Neural progenitor cell (in vitro differentiated cells): ENCODE measurements around the gene THSD4. TPM values are rescaled to one million over a fixed set of nuclear protein-coding genes. Genes with fewer than 3 reads are reported as not detected.

Experiments
- DNase-seq: peaks from one replicate; pipeline ENCODE4 v3.0.0-alpha.2; 2016; ENCODE audit warnings: low spot score
- H2AFZ ChIP-seq: fragments of 200-600 bp; sonication (generic); replicated peaks from 2 replicates; pipeline ENCODE4 v1.6.1; 2016; ENCODE audit warnings: antibody characterized with exemption
- H3F3A ChIP-seq: fragments of 200-600 bp; sonication (generic); 2 replicates; pipeline ENCODE4 v1.6.1; 2016; ENCODE audit warnings: antibody characterized with exemption, low read depth
- H3K27ac ChIP-seq: fragments of 200-600 bp; sonication (generic); 2 replicates; pipeline ENCODE4 v1.5.1; 2016; ENCODE audit warnings: mild to moderate bottlenecking
- H3K27me3 ChIP-seq: fragments of 200-600 bp; sonication (generic); 2 replicates; pipeline ENCODE4 v1.6.1; 2016; ENCODE audit warnings: mild to moderate bottlenecking, moderate library complexity
- H3K36me3 ChIP-seq: fragments of 200-600 bp; sonication (generic); 2 replicates; pipeline ENCODE4 v1.5.1; 2016
- H3K4me1 ChIP-seq: fragments of 200-600 bp; sonication (generic); 2 replicates; pipeline ENCODE4 v1.6.1; 2016; ENCODE audit warnings: mixed run types
- H3K4me2 ChIP-seq: fragments of 200-600 bp; sonication (generic); 2 replicates; pipeline ENCODE4 v1.6.1; 2016
- H3K4me3 ChIP-seq: fragments of 200-600 bp; sonication (generic); 2 replicates; pipeline ENCODE4 v1.5.1; 2016
- H3K79me2 ChIP-seq: fragments of 200-600 bp; sonication (generic); 2 replicates; pipeline ENCODE4 v1.6.1; 2016; ENCODE audit warnings: low read depth
- H3K9ac ChIP-seq: fragments of 200-600 bp; sonication (generic); 2 replicates; pipeline ENCODE4 v1.6.1; 2016
- H3K9me3 ChIP-seq: fragments of 200-600 bp; sonication (generic); 2 replicates; pipeline ENCODE4 v1.5.1; 2016; ENCODE audit warnings: low read depth
- H4K20me1 ChIP-seq: fragments of 200-600 bp; sonication (generic); 2 replicates; pipeline ENCODE4 v1.6.1; 2016; ENCODE audit warnings: low read depth
- H3K27ac Mint-ChIP-seq: 3 replicates; pipeline ENCODE4 v1.8.0; 2021; ENCODE audit warnings: mixed read lengths
- H3K27me3 Mint-ChIP-seq: 2 replicates; pipeline ENCODE4 v1.8.0; 2022; ENCODE audit warnings: low read depth, mild to moderate bottlenecking, inconsistent platforms, moderate library complexity, mixed read lengths; ENCODE audit not compliant: insufficient read depth
- H3K36me3 Mint-ChIP-seq: 3 replicates; pipeline ENCODE4 v1.8.0; 2021; ENCODE audit warnings: mixed read lengths
- H3K4me1 Mint-ChIP-seq: 3 replicates; pipeline ENCODE4 v1.8.0; 2021; ENCODE audit warnings: mixed read lengths
- H3K4me3 Mint-ChIP-seq: 3 replicates; pipeline ENCODE4 v1.8.0; 2021; ENCODE audit warnings: mild to moderate bottlenecking, moderate library complexity, mixed read lengths
- H3K9me3 Mint-ChIP-seq: 3 replicates; pipeline ENCODE4 v1.8.0; 2020; ENCODE audit warnings: mixed read lengths
- EZH2 ChIP-seq: fragments of 200-600 bp; sonication (generic); IDR thresholded peaks from 2 replicates; pipeline ENCODE4 v1.6.1; 2017; ENCODE audit warnings: antibody characterized with exemption, mild to moderate bottlenecking, moderate library complexity
- EZH2phosphoT487 ChIP-seq: fragments of 200-600 bp; sonication (generic); IDR thresholded peaks from 2 replicates; pipeline ENCODE4 v1.6.1; 2017; ENCODE audit warnings: antibody characterized with exemption
- total RNA-seq: library from RNA; depleted of rRNA; stranded (reverse); fragments of >200 nt; gene quantifications from 2 replicates; pipeline ENCODE4 v1.2.3, GENCODE V29; 2015; ENCODE audit warnings: low replicate concordance
- TF ChIP-seq, protein P1 (sequence below): fragments of 200-600 bp; sonication (generic); IDR thresholded peaks from 2 replicates; pipeline ENCODE4 v1.5.1; 2017; ENCODE audit warnings: antibody characterized with exemption, mild to moderate bottlenecking

The THSD4 gene
- total RNA-seq, 1 donor from 2014 or later = 2.4 TPM

GRCh38 chr15:71275098-71275497, 159.8 kb downstream of the THSD4 start:
- Histone ChIP-seq H3K4me1 (peaks cover 9% of the 10 kb centered on the region), H3K36me3 (no peaks in the 10 kb centered on the region), H3K4me3 (no peak overlapping the region), H3K27me3 (no peaks in the 10 kb centered on the region), H3F3A (no peaks in the 10 kb centered on the region), H3K27ac (no peak overlapping the region), H3K4me2 (no peak overlapping the region), H3K9ac (no peak overlapping the region), H4K20me1 (no peaks in the 10 kb centered on the region), H3K79me2 (no peaks in the 10 kb centered on the region), H2AFZ (no peak overlapping the region), H3K9me3 (no peaks in the 10 kb centered on the region)
- Mint-ChIP-seq H3K4me3 (no peak overlapping the region), H3K9me3 (peaks cover under 1% of the 10 kb centered on the region), H3K27ac (peak overlapping the region; percentile 62), H3K36me3 (peaks cover 2% of the 10 kb centered on the region), H3K4me1 (peaks cover 19% of the 10 kb centered on the region), H3K27me3 (no peaks in the 10 kb centered on the region)
- TF ChIP-seq EZH2phosphoT487 = no peak
- TF ChIP-seq, protein P1, sequence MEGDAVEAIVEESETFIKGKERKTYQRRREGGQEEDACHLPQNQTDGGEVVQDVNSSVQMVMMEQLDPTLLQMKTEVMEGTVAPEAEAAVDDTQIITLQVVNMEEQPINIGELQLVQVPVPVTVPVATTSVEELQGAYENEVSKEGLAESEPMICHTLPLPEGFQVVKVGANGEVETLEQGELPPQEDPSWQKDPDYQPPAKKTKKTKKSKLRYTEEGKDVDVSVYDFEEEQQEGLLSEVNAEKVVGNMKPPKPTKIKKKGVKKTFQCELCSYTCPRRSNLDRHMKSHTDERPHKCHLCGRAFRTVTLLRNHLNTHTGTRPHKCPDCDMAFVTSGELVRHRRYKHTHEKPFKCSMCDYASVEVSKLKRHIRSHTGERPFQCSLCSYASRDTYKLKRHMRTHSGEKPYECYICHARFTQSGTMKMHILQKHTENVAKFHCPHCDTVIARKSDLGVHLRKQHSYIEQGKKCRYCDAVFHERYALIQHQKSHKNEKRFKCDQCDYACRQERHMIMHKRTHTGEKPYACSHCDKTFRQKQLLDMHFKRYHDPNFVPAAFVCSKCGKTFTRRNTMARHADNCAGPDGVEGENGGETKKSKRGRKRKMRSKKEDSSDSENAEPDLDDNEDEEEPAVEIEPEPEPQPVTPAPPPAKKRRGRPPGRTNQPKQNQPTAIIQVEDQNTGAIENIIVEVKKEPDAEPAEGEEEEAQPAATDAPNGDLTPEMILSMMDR = no peak
- TF ChIP-seq EZH2 = no peak
- no peak for DNase-seq

DNA sequence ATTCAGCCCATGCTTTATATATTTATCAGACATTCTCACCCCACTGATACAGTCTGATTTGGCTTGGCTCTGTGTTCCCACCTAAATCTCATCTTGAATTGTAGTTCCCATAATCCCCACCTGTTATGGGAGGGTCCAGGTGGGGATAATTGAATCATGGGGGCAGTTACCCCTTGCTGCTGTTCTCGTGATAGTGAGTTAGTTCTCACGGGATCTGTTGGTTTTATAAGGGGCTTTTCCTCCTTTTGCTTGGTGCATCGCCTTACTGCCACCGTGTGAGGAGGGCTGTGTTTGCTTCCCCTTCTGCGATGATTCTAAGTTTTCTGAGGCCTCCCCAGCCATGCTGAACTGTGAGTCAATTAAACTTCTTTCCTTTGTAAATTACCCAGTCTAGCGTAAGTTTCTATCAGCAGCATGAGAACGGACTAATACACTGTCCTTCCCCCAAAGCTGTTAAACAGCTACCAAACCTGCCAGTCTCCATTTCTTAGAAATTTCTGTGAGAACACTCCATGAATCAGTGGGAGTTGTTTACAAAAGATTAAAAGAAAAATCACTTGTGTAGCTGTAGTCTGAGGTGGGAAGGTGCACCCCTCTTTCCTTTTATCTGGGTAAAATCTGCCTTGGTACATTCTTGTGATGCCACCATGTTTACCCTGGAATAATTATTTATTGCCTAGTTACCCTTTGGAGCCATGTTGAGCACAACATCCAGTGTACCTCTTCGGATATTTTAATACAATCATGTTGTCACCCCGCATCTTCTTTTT, 160.5 kb downstream of the THSD4 start:
- H3K36me3 Mint-ChIP-seq = no peaks in the 10 kb centered on the region
- no peak overlapping the region for H2AFZ ChIP-seq
- no peaks in the 10 kb centered on the region for H3K79me2 ChIP-seq
- H3K9me3 Mint-ChIP-seq = no peaks in the 10 kb centered on the region
- no peak overlapping the region for H3K4me3 Mint-ChIP-seq
- no peaks in the 10 kb centered on the region for H3K27me3 Mint-ChIP-seq
- no peak overlapping the region for H3K9ac ChIP-seq
- H3K27me3 ChIP-seq = no peaks in the 10 kb centered on the region
- H3K4me3 ChIP-seq = no peak overlapping the region
- TF ChIP-seq, protein P1 = no peak
- TF ChIP-seq EZH2 = no peak
- TF ChIP-seq EZH2phosphoT487 = no peak
- H4K20me1 ChIP-seq = no peaks in the 10 kb centered on the region
- H3K4me1 Mint-ChIP-seq = peaks cover 19% of the 10 kb centered on the region
- H3K36me3 ChIP-seq = no peaks in the 10 kb centered on the region
- no peak overlapping the region for H3K27ac ChIP-seq
- no peak overlapping the region for H3K27ac Mint-ChIP-seq
- no peaks in the 10 kb centered on the region for H3K9me3 ChIP-seq
- no peak overlapping the region for H3K4me2 ChIP-seq
- H3K4me1 ChIP-seq = peaks cover 9% of the 10 kb centered on the region
- H3F3A ChIP-seq = no peaks in the 10 kb centered on the region
- DNase-seq = no peak

DNA sequence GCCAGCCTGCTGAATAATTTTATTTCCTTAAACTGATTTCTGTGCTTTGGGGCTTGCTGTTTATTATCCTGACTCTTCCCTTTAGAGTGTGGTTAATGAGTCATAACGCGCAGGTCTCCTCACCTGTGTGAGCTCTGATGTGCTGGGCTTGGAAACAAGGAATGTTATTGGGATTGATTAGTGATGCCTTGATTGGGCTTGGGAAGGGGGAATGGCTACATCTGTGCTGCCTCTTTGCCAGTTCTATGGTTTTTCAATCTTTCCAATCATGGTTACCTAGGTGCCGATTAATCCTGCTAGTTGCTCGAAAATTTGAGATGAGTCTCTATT, 161.0 kb downstream of the THSD4 start:
- Histone ChIP-seq H3K27me3 (no peaks in the 10 kb centered on the region), H2AFZ (no peak overlapping the region), H3K27ac (no peak overlapping the region), H3K4me2 (no peak overlapping the region), H3K36me3 (no peaks in the 10 kb centered on the region), H3F3A (no peaks in the 10 kb centered on the region), H3K4me3 (no peak overlapping the region), H3K9ac (no peak overlapping the region), H3K9me3 (no peaks in the 10 kb centered on the region), H3K4me1 (peaks cover 9% of the 10 kb centered on the region), H4K20me1 (no peaks in the 10 kb centered on the region), H3K79me2 (no peaks in the 10 kb centered on the region)
- no peak for DNase-seq
- no peaks in the 10 kb centered on the region for H3K36me3 Mint-ChIP-seq
- no peak overlapping the region for H3K4me3 Mint-ChIP-seq
- TF ChIP-seq, protein P1 = no peak
- TF ChIP-seq EZH2 (no peak), EZH2phosphoT487 (no peak)
- peaks cover 19% of the 10 kb centered on the region for H3K4me1 Mint-ChIP-seq
- no peak overlapping the region for H3K27ac Mint-ChIP-seq
- H3K27me3 Mint-ChIP-seq = no peaks in the 10 kb centered on the region
- no peaks in the 10 kb centered on the region for H3K9me3 Mint-ChIP-seq
